Upper lobe of left lung (tissue), 4 donors: Measurements from ENCODE around the gene CDH26.

ENCODE experiments used
- EP300 ChIP-seq, 4 donors: sonication (generic); formaldehyde crosslinking; IDR thresholded peaks; one replicate each; pipeline ENCODE4 v1.5.1; 2017; ENCODE audit warnings: antibody characterized with exemption in 4 of 4, control low read depth in 2 of 4
- POLR2A ChIP-seq, 4 donors: fragments of 450-650 bp; IDR thresholded peaks; one replicate each; pipeline ENCODE4 v1.5.1; 2016 to 2017; ENCODE audit warnings: antibody characterized with exemption in 4 of 4, mild to moderate bottlenecking in 2 of 4
- POLR2AphosphoS5 ChIP-seq, 2 donors: sonication (generic); formaldehyde crosslinking; IDR thresholded peaks; one replicate each; pipeline ENCODE4 v1.5.1; 2017; ENCODE audit warnings: antibody characterized with exemption in 2 of 2
- TF ChIP-seq, protein P1 (sequence below), 6 experiments: fragments of 450-650 bp in 4 of 6; fragments of 200-600 bp in 2 of 6; sonication (generic) in 2 of 6; IDR thresholded peaks; one replicate each; pipeline ENCODE4 v1.5.1; 2016 to 2019; ENCODE audit warnings: antibody characterized with exemption in 6 of 6

DNA sequence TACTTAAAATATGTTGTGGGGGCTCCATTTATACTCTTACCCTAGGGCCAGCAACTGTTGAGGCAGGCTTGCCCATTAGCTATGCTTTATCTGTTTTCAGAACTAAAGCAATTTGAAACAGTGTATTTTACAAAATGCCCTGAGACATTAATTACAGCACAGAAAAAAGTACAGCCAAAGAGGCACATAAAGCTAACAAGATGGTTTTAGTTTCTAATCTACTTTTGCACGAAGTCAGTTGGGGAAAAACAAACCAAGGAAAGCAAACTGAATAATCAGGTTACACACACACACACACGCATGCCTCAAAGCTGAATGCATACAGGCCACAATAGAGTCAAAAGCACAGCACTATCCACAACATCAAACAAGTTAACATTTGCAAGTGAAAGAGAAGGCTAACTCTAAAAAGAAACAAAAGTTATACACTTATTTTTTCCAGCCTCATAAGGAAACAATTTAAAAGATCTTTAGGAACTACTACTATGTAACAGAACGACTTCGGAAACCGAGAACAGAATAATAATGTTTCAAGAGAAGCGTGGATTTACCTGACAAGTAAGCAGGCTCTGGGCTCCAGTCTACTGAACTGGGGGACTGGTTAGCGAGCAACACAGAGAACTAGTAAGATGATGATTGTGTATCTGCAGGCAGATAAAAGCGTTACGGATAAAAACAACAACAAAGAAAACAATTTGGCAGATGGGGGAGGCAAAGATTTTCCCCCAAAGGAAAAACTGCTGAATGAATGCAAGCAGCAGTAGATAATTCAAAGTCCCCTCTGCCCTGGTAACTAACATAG lies 26.5 kb upstream of the CDH26 start:
- TF ChIP-seq, protein P1, sequence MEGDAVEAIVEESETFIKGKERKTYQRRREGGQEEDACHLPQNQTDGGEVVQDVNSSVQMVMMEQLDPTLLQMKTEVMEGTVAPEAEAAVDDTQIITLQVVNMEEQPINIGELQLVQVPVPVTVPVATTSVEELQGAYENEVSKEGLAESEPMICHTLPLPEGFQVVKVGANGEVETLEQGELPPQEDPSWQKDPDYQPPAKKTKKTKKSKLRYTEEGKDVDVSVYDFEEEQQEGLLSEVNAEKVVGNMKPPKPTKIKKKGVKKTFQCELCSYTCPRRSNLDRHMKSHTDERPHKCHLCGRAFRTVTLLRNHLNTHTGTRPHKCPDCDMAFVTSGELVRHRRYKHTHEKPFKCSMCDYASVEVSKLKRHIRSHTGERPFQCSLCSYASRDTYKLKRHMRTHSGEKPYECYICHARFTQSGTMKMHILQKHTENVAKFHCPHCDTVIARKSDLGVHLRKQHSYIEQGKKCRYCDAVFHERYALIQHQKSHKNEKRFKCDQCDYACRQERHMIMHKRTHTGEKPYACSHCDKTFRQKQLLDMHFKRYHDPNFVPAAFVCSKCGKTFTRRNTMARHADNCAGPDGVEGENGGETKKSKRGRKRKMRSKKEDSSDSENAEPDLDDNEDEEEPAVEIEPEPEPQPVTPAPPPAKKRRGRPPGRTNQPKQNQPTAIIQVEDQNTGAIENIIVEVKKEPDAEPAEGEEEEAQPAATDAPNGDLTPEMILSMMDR (IDR thresholded peaks at IDR 0.05), result no peak
- TF ChIP-seq EP300 (IDR thresholded peaks at IDR 0.05) (no peak), POLR2A (IDR thresholded peaks at IDR 0.05) (no peak), POLR2AphosphoS5 (IDR thresholded peaks at IDR 0.05) (no peak)
